HCT116 (cell line): ENCODE measurements around the gene OSBPL1A.

Experiments used
- CTCF ChIP-seq, 3 experiments: fragments of 200-600 bp in 1 of 3; sonication (generic) in 1 of 3; IDR thresholded peaks in 2 of 3; conservative IDR thresholded peaks in 1 of 3; 2 replicates each; pipeline ENCODE4 v1.5.1; 2012 to 2017; ENCODE audit warnings: low read depth in 2 of 3, low read length in 2 of 3, antibody characterized with exemption in 1 of 3, borderline replicate concordance in 1 of 3, control low read depth in 1 of 3, mild to moderate bottlenecking in 1 of 3, mixed read lengths in 1 of 3, mixed run types in 1 of 3, moderate library complexity in 1 of 3; ENCODE audit not compliant: insufficient read depth in 1 of 3
- ELF1 ChIP-seq: IDR thresholded peaks from 2 replicates; pipeline ENCODE4 v1.6.1; 2012; ENCODE audit warnings: low read depth, borderline replicate concordance
- EZH2 ChIP-seq: fragments of 200-600 bp; sonication (generic); IDR thresholded peaks from 2 replicates; pipeline ENCODE4 v1.6.1; 2017; ENCODE audit warnings: antibody characterized with exemption, mixed run types
- FOSL1 ChIP-seq: IDR thresholded peaks from 2 replicates; pipeline ENCODE4 v1.6.1; 2012; ENCODE audit warnings: low read depth
- POLR2A ChIP-seq: IDR thresholded peaks from 2 replicates; pipeline ENCODE4 v1.7.0; 2011; ENCODE audit warnings: borderline replicate concordance; ENCODE audit not compliant: insufficient read depth, insufficient read length; ENCODE audit errors: extremely low read depth
- POLR2AphosphoS5 ChIP-seq: IDR thresholded peaks from 2 replicates; pipeline ENCODE4 v1.6.1; 2011; ENCODE audit warnings: mild to moderate bottlenecking, low read depth, low read length, moderate library complexity
- REST ChIP-seq: IDR thresholded peaks from 2 replicates; pipeline ENCODE4 v1.6.1; 2012; ENCODE audit warnings: low read depth
- SIN3A ChIP-seq: IDR thresholded peaks from 2 replicates; pipeline ENCODE4 v1.6.1; 2012; ENCODE audit warnings: low read depth
- YY1 ChIP-seq: IDR thresholded peaks from 2 replicates; pipeline ENCODE4 v1.6.1; 2011; ENCODE audit warnings: low read length, low read depth, moderate library complexity, mild to moderate bottlenecking; ENCODE audit not compliant: insufficient replicate concordance; ENCODE audit errors: extremely low read depth
- TF ChIP-seq, protein P1 (sequence below): IDR thresholded peaks from 2 replicates; pipeline ENCODE4 v1.6.1; 2012

GRCh38 chr18:24220318-24220688, 177.3 kb downstream of the OSBPL1A start:
- no peak for TF ChIP-seq CTCF (IDR thresholded peaks at IDR 0.05 in 2 of 3, conservative IDR thresholded peaks at IDR 0.05 in 1 of 3; ENCODE audit: borderline replicate concordance in 1 of 3, insufficient read depth in 1 of 3, low read depth in 2 of 3, low read length in 2 of 3)
- TF ChIP-seq SIN3A = no peak
- TF ChIP-seq ELF1 = no peak
- no peak for TF ChIP-seq EZH2
- TF ChIP-seq FOSL1 = no peak
- TF ChIP-seq REST = no peak
- TF ChIP-seq YY1 = no peak
- TF ChIP-seq POLR2AphosphoS5 = no peak
- TF ChIP-seq POLR2A = no peak
- TF ChIP-seq, protein P1, sequence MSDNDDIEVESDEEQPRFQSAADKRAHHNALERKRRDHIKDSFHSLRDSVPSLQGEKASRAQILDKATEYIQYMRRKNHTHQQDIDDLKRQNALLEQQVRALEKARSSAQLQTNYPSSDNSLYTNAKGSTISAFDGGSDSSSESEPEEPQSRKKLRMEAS = no peak
